ENCODE data around the gene AKAP13.
"Not testable (repeated sequence)": the region's sequence is repeated elsewhere in the genome, so short reads cannot be mapped to it uniquely, and the experiment has no call there.

AKAP13 gene

DNA sequence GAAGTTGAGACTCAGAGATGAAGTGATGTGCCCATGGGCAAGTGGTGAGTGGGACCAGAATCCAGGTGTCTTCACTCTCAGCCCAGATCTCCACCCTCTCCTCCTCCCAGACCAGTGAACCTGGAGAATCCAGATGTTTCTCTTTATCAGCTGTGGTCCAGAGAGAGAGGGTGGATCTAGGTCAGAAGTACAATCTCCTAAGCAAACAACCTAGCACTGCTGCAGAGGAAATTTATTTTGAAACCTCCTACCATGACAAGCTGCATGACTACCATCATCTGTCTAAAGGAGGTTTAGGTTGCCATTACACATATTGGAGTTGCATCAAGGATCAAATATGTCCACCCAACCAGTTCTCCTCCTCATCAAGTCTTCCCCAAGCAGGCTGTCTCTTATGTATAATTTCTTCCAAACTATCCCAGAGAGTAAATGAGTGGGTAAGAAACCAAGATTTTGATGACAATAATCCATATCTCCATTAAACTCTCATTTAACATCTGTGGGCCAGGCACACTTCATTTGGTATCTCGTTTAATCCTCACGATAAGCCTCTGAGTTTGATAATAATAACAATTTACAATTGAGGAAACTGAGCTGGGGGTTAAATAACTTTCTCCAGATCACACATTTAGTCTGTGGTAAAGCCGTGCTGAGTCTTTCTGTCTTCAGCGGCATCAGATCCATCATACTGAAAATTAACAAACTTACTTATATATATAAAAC is 35.0 kb upstream of the AKAP13 start:
- H3K27ac Mint-ChIP-seq; H3K36me3 Mint-ChIP-seq (ENCODE audit: low read depth); H3K27me3 Mint-ChIP-seq (ENCODE audit: low read depth, poor library complexity); DNase-seq; H3K4me3 Mint-ChIP-seq: not testable (repeated sequence)
- Mint-ChIP-seq H3K9me3 (peaks cover 11% of the 10 kb centered on the region), H3K4me1 (peaks cover 25% of the 10 kb centered on the region)

DNA sequence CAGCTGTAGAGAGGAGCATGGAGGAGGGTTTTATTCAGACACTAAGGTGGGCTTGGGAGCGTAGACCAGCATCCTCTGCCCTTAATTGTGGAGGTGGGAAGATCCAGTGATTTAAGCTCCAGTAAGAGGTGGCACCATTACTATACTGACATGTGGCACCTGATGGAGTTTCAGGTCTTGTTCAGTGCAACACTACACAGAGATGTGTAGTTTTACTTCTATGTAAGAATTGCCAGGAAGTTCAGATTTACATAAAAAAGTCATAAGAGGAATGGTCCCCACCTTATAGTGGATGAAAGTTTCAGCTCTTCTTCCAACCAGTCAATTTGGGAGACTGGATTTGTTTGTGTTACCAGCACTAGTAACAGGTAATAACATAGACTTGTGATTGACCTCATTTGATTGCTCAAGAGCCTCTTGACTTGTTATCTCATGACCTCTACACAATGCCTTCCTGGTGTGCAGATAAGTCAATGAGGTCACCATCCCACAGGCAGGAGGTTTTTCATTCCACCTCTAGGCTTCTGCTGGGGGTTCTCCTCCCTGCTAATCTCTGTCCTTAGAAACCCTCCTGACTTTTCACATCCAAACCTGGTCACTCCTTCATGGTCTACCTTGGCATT is 33.8 kb upstream of the AKAP13 start:
- H3K4me3 Mint-ChIP-seq; H3K27me3 Mint-ChIP-seq (ENCODE audit: low read depth, poor library complexity); H3K9me3 Mint-ChIP-seq; H3K36me3 Mint-ChIP-seq (ENCODE audit: low read depth); DNase-seq; H3K27ac Mint-ChIP-seq: not testable (repeated sequence)
- H3K4me1 Mint-ChIP-seq = peaks cover 22% of the 10 kb centered on the region

DNA sequence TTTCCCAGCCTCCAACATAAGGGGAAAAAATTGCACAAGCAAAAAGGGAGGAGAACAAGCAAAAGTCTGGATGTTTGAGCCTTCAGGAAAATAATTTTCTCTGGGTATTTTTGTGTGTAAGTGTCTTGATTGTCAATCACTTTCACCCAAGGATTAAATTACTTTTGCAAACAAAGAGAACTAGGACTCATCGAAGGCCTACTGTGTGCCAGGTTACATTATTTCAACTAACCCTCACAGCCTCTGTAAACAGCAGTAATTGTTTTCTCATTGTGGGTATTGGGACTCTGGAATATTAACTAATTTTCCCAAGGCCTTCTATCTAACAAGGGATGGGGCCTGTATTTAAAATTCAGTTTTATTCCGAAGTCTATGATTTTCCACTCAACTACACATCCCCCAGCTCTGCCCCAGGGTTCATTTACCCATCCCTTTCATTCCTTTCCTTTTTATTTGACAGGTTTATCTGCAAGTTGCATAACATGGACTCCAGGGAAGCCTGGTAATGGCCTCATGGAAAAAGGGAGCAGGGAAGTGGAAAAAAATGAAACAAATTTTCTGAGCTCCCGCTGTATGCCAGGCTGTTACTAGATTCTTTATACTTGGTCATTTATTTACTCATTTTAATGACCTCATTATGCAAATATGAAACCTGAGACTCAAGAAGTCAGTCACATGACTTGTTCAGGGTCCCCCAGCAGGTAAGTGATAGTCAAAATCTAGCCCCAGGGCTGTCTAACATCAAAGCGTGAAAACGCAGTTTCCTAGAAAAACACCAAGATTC is 32.9 kb upstream of the AKAP13 start:
- H3K27me3 Mint-ChIP-seq (ENCODE audit: low read depth, poor library complexity); H3K36me3 Mint-ChIP-seq (ENCODE audit: low read depth); H3K4me3 Mint-ChIP-seq; H3K27ac Mint-ChIP-seq; H3K9me3 Mint-ChIP-seq; DNase-seq: not testable (repeated sequence)
- H3K4me1 Mint-ChIP-seq = peaks cover 22% of the 10 kb centered on the region

DNA sequence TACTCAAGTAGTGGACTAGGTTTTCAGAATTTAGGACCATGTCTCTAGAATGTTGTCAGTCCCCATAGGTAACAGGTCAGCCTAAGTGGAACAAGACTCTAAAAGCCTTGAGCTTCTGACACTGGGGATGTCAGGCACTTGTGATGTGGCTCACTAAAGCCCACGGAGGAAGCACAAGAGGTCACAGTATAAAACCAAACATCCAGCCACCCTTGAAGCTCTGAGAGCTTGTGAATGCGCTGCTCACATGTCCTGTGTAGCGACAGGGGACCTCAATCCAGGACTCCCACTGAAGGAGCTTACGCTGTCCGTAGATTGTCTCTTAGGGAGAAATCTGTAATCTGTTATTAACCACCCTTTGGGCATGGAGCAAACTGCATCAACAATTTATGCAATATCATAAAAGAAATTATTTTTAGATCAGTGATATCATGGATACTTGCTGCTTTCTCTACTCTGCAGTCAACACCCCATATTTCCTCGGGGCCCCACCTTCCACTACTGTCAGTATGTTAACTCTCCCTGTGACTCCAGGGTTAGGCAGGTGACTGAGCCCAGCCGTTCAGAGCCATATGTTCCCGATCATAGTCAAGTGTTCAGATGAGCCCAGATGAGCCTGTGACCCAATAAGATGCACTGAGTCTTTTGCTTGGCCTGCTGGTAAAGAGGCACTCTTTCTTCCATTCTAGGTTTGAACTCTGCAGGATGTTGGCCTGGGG is 32.2 kb upstream of the AKAP13 start:
- Mint-ChIP-seq H3K4me1 (peaks cover 22% of the 10 kb centered on the region), H3K27ac (peak overlapping the region; percentile 5)
- H3K36me3 Mint-ChIP-seq (ENCODE audit: low read depth); DNase-seq; H3K27me3 Mint-ChIP-seq (ENCODE audit: low read depth, poor library complexity); H3K9me3 Mint-ChIP-seq; H3K4me3 Mint-ChIP-seq: not testable (repeated sequence)

DNA sequence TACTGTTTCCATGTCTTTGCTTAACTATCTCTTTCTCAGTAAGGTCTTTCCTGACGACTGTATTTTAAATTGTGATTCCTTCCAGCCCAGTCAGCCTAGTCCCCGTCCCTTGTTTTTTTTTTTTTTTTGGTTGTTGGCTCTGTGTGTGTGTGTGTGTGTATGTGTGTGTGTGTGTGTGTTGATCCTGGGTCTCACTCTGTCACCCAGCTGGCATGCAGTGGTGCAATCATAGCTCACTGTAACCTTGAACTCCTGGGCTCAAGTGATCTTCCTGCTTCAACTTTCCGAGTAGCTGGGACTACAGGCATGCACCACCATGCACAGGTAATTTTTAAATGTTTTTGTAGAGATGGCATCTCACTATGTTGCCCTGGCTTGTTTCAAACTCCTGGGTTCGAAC is 31.3 kb upstream of the AKAP13 start:
- Mint-ChIP-seq H3K27ac (peak overlapping the region; percentile 1), H3K4me1 (peaks cover 27% of the 10 kb centered on the region)
- DNase-seq; H3K9me3 Mint-ChIP-seq; H3K36me3 Mint-ChIP-seq (ENCODE audit: low read depth); H3K4me3 Mint-ChIP-seq; H3K27me3 Mint-ChIP-seq (ENCODE audit: low read depth, poor library complexity): not testable (repeated sequence)

DNA sequence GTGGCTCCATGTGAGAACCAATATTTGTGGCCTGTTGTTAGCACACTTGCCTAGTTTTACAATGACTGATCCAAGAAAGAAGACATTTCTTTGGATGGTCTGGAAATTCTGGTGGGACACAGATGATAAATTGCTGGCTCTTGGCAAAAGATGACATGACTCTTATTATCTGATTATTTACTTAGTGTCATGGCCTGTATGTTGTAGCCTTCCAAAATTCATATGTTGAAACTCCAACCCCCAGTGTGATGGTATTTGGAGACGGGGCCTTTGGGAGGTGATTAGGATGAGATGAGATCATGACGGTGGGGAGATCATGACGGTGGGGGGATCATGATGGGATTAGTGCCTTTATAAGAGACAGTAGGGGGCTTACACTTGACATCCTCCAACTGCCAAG is 30.0 kb upstream of the AKAP13 start:
- Mint-ChIP-seq H3K36me3 (ENCODE audit: low read depth) (no peaks in the 10 kb centered on the region), H3K4me3 (no peak overlapping the region), H3K4me1 (peaks cover 31% of the 10 kb centered on the region), H3K27ac (no peak overlapping the region), H3K9me3 (no peaks in the 10 kb centered on the region), H3K27me3 (ENCODE audit: low read depth, poor library complexity) (peaks cover 8% of the 10 kb centered on the region)
- TF ChIP-seq, protein P1, sequence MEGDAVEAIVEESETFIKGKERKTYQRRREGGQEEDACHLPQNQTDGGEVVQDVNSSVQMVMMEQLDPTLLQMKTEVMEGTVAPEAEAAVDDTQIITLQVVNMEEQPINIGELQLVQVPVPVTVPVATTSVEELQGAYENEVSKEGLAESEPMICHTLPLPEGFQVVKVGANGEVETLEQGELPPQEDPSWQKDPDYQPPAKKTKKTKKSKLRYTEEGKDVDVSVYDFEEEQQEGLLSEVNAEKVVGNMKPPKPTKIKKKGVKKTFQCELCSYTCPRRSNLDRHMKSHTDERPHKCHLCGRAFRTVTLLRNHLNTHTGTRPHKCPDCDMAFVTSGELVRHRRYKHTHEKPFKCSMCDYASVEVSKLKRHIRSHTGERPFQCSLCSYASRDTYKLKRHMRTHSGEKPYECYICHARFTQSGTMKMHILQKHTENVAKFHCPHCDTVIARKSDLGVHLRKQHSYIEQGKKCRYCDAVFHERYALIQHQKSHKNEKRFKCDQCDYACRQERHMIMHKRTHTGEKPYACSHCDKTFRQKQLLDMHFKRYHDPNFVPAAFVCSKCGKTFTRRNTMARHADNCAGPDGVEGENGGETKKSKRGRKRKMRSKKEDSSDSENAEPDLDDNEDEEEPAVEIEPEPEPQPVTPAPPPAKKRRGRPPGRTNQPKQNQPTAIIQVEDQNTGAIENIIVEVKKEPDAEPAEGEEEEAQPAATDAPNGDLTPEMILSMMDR (IDR thresholded peaks at IDR 0.05) = no peak
- no peak for DNase-seq

DNA sequence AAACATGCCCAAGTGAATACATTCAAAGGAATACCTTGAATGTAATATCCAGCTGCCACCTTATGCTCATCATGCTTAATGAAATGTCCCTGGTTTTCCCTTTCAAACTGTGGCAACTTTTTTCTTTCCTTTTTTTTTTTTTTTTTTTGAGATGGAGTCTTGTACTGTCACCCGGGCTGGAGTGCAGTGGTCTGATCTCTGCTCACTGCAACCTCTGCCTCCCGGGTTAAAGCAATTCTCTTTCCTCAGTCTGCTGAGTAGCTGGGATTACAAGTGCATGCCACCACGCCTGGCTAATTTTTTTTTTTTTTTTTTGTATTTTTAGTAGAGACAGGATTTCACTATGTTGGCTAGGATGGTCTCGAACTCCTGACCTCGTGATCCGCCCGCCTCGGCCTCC is 28.9 kb upstream of the AKAP13 start:
- H3K4me3 Mint-ChIP-seq; H3K36me3 Mint-ChIP-seq (ENCODE audit: low read depth); H3K9me3 Mint-ChIP-seq; DNase-seq; H3K27ac Mint-ChIP-seq: not testable (repeated sequence)
- Mint-ChIP-seq H3K4me1 (peaks cover 35% of the 10 kb centered on the region), H3K27me3 (ENCODE audit: low read depth, poor library complexity) (peaks cover 11% of the 10 kb centered on the region)

DNA sequence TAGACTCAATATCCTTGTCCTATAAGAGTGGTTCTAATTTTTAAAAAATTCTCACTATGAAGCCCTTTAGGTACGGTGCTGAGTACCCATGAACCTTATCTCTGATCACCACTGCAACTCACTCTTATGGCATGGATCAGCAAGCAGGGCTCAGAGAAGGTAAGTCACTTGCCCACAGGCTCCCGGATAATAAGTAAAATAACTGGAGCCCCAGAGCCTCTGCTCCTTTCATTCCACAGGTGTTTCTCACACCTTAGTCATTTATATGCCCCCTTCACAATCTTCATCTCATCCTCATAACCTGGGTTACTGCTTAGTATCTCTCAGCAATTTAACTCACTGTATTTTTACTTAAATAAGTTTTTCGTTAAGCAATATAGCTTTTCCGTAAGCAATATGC is 28.4 kb upstream of the AKAP13 start:
- DNase-seq = no peak
- no peak overlapping the region for H3K4me3 Mint-ChIP-seq
- H3K36me3 Mint-ChIP-seq (ENCODE audit: low read depth) = no peaks in the 10 kb centered on the region
- TF ChIP-seq, protein P1 (IDR thresholded peaks at IDR 0.05) = no peak
- H3K27ac Mint-ChIP-seq = no peak overlapping the region
- H3K4me1 Mint-ChIP-seq = peaks cover 37% of the 10 kb centered on the region
- H3K9me3 Mint-ChIP-seq = no peaks in the 10 kb centered on the region
- H3K27me3 Mint-ChIP-seq (ENCODE audit: low read depth, poor library complexity) = peaks cover 11% of the 10 kb centered on the region

Measured in nephron progenitor cell (in vitro differentiated cells).